Central memory CD8-positive, alpha-beta T cell (primary cell): ENCODE measurements around the gene DNTT.

Experiments
- ATAC-seq: fragments of 150-1000 bp; cut with Tn5 transposase; replicated peaks from 2 replicates; pipeline ENCODE4 v1.10.0; 2022; ENCODE audit warnings: mild to moderate bottlenecking, moderate FRiP score, moderate number of reproducible peaks; ENCODE audit not compliant: poor library complexity, severe bottlenecking; ENCODE audit errors: extremely low read depth
- DNase-seq, 2 donors: peaks; one replicate each; pipeline ENCODE4 v3.0.0; 2021; ENCODE audit warnings: low spot score in 2 of 2
- H3K27ac Mint-ChIP-seq: one replicate; pipeline ENCODE4 v1.8.0; 2022; ENCODE audit warnings: low read depth, mild to moderate bottlenecking, moderate library complexity, mixed read lengths
- H3K27me3 Mint-ChIP-seq: one replicate; pipeline ENCODE4 v1.8.0; 2022; ENCODE audit warnings: mixed read lengths
- H3K36me3 Mint-ChIP-seq: one replicate; pipeline ENCODE4 v1.8.0; 2022; ENCODE audit warnings: mild to moderate bottlenecking, moderate library complexity, mixed read lengths; ENCODE audit not compliant: insufficient read depth
- H3K4me1 Mint-ChIP-seq: one replicate; pipeline ENCODE4 v1.8.0; 2022; ENCODE audit warnings: mixed read lengths
- H3K4me3 Mint-ChIP-seq: one replicate; pipeline ENCODE4 v1.8.0; 2022; ENCODE audit warnings: mild to moderate bottlenecking, moderate library complexity, mixed read lengths
- H3K9me3 Mint-ChIP-seq: one replicate; pipeline ENCODE4 v1.8.0; 2022; ENCODE audit warnings: mixed read lengths

DNTT gene

DNA sequence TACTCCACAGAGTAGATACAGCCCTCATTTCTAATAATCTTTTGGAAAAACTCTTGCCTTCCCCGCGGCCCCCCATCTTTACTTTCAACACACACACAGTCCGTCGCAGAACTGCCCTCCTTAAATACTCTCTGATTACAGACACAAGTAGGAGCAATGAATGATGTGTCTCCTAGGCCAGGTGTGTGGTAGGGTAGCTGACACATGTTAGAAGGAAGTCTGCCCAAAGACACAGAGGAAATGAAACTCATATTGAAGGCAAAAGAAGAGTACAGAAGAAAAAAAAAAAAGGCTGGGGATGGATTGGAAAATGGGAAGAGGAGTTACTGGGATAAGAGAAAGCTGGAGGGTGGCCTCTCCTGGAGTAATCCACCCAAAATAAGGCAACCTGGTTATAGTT is 39.9 kb downstream of the DNTT start:
- no peak for ATAC-seq
- Mint-ChIP-seq H3K27ac (no peak overlapping the region), H3K27me3 (peaks cover 69% of the 10 kb centered on the region), H3K9me3 (no peaks in the 10 kb centered on the region), H3K4me1 (no peaks in the 10 kb centered on the region), H3K4me3 (no peak overlapping the region), H3K36me3 (no peaks in the 10 kb centered on the region)
- no peak for DNase-seq

GRCh38 chr10:96345222-96345621 is 41.0 kb downstream of the DNTT start:
- Mint-ChIP-seq H3K36me3 (no peaks in the 10 kb centered on the region), H3K27me3 (peaks cover 77% of the 10 kb centered on the region), H3K9me3 (no peaks in the 10 kb centered on the region), H3K27ac (no peak overlapping the region), H3K4me3 (no peak overlapping the region), H3K4me1 (no peaks in the 10 kb centered on the region)
- DNase-seq, result no peak
- ATAC-seq, result no peak

GRCh38 chr10:96346295-96346694 is 42.1 kb downstream of the DNTT start:
- peaks cover 84% of the 10 kb centered on the region for H3K27me3 Mint-ChIP-seq
- no peak overlapping the region for H3K4me3 Mint-ChIP-seq
- no peaks in the 10 kb centered on the region for H3K36me3 Mint-ChIP-seq
- no peaks in the 10 kb centered on the region for H3K4me1 Mint-ChIP-seq
- ATAC-seq (no peak), DNase-seq (no peak)
- H3K27ac Mint-ChIP-seq, result no peak overlapping the region
- no peaks in the 10 kb centered on the region for H3K9me3 Mint-ChIP-seq

DNA sequence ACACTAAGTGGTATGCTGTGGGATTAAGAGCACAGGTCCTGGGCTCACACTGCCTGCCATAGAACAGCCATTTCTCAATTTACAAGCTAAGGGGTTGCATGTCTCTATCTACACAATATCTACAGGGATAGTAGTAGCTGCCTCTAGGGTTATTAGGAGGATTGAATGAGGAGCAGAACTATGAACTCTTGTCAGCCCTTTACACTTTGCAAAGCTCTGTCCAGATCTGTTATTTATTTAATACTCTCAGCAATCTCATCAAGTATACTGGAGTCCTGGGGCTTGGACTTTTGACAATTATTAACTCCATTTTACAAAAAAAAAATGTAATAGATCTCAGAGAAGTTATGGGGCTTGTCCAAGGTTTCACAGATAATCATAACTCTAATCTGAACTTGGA is 47.8 kb downstream of the DNTT start:
- ATAC-seq, result no peak
- no peak overlapping the region for H3K27ac Mint-ChIP-seq
- H3K9me3 Mint-ChIP-seq, result no peaks in the 10 kb centered on the region
- H3K4me3 Mint-ChIP-seq, result no peak overlapping the region
- no peak for DNase-seq
- no peaks in the 10 kb centered on the region for H3K4me1 Mint-ChIP-seq
- H3K27me3 Mint-ChIP-seq, result peaks cover 78% of the 10 kb centered on the region
- no peaks in the 10 kb centered on the region for H3K36me3 Mint-ChIP-seq

DNA sequence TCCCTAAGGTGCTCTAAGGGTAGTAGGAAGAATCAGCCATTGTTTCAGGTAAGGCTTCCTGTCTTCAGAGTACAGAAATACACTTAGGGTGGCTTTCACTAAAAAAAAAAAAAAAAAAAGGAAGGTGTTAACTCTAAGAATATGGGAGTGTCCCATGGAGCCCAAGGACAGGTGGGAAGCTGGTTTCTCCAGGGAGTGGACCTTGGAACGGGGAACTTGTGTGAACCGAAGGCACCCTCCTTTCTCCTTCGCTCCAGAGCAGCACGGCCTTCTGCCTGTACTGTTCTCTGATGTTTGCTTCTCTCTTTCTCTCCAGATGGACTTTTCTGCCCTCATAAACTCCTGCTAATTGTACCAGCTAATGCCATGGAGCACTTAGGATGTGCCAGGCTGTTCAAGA is 48.3 kb downstream of the DNTT start:
- H3K27me3 Mint-ChIP-seq, result peaks cover 78% of the 10 kb centered on the region

GRCh38 chr10:96357038-96357620 is 52.9 kb downstream of the DNTT start:
- Mint-ChIP-seq H3K9me3 (no peaks in the 10 kb centered on the region), H3K27me3 (peaks cover 68% of the 10 kb centered on the region), H3K4me1 (no peaks in the 10 kb centered on the region), H3K36me3 (no peaks in the 10 kb centered on the region), H3K27ac (no peak overlapping the region), H3K4me3 (no peak overlapping the region)
- ATAC-seq, result no peak
- no peak for DNase-seq

More for the DNA sequence above, 48.3 kb downstream of the DNTT start:
- ATAC-seq (no peak), DNase-seq (no peak)
- Mint-ChIP-seq H3K36me3 (no peaks in the 10 kb centered on the region), H3K4me3 (no peak overlapping the region), H3K4me1 (no peaks in the 10 kb centered on the region), H3K9me3 (no peaks in the 10 kb centered on the region), H3K27ac (no peak overlapping the region)

DNA sequence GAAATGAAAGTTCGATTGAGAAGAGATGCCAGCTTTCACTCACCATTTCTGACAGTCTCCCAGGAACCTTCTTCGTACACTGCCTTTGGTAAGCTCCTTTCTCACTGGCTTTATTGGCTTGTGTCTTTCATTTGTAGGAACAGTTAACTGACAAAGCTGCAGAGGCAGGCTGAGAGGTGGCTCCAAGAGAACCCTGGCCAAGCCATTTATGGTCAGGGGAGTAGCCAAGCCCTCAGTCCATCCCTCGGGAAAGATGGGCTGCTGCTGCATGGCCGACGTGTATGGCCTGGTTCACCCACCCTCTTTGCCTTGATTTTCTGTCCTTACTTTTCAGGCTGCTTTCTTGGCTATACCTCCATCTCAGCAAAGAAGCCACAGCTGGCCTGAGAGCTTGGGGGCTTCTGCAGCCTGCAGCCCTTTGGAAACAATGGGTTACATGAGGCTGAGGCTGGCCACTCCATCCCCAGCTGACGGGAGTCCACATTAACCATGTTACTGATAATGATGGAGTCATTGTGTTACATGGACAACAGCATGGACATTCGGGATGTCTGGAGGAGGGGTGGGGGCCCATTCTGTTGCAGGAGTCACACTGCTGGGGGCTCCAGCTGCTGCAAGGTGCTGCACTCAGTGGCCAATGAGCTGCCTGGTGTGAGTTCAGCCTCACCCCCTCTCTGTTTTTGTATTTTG is 54.8 kb downstream of the DNTT start, which contains the start of gene OPALIN:
Gene OPALIN (minus strand): TSS at position 152 of the 690 bp plus-strand sequence. CDS start 106 bp downstream, at position 46.
- no peak within 1 kb of the TSS for H3K27ac Mint-ChIP-seq
- no peaks in the 10 kb centered on the region for H3K4me1 Mint-ChIP-seq
- ATAC-seq, result no peak
- H3K27me3 Mint-ChIP-seq, result peaks cover 55% of the 10 kb centered on the region
- no peaks in the 10 kb centered on the region for H3K9me3 Mint-ChIP-seq
- no peaks in the 10 kb centered on the region for H3K36me3 Mint-ChIP-seq
- no peak for DNase-seq
- no peak within 1 kb of the TSS for H3K4me3 Mint-ChIP-seq

GRCh38 chr10:96359616-96360015 is 55.4 kb downstream of the DNTT start:
- no peak for ATAC-seq
- peaks cover 55% of the 10 kb centered on the region for H3K27me3 Mint-ChIP-seq

DNA sequence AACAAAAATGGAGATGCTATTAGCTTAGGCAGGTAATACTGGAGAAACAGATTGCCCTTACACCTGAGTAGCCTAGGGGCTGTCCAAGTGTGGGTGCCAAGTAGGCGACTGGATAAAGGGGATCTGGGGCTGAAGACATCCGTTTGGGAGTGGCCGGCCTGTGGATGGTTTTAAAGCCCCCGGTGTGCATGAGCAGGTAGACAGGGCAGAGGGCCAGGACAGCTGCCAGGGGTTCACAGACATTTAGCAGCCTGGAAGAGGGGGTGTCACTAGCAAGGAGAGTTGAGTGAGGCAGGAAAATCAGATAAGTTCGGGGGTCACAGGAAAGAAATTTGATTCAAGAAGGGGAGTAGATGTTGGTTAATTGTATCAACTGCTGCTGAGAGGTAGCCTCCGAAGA is 56.1 kb downstream of the DNTT start:
- DNase-seq (no peak), ATAC-seq (no peak)
- no peaks in the 10 kb centered on the region for H3K9me3 Mint-ChIP-seq
- no peak overlapping the region for H3K4me3 Mint-ChIP-seq
- no peaks in the 10 kb centered on the region for H3K4me1 Mint-ChIP-seq
- no peak overlapping the region for H3K27ac Mint-ChIP-seq
- H3K36me3 Mint-ChIP-seq, result no peaks in the 10 kb centered on the region
- H3K27me3 Mint-ChIP-seq, result peaks cover 48% of the 10 kb centered on the region

More at GRCh38 chr10:96359616-96360015, 55.4 kb downstream of the DNTT start:
- Mint-ChIP-seq H3K4me1 (no peaks in the 10 kb centered on the region), H3K9me3 (no peaks in the 10 kb centered on the region), H3K4me3 (no peak overlapping the region), H3K36me3 (no peaks in the 10 kb centered on the region), H3K27ac (no peak overlapping the region)
- DNase-seq, result no peak

- Mint-ChIP-seq H3K27ac (no peak overlapping the region), H3K4me1 (no peaks in the 10 kb centered on the region), H3K36me3 (no peaks in the 10 kb centered on the region), H3K27me3 (peaks cover 44% of the 10 kb centered on the region), H3K9me3 (no peaks in the 10 kb centered on the region), H3K4me3 (no peak overlapping the region)
- ATAC-seq (no peak), DNase-seq (no peak)
Measured at GRCh38 chr10:96360766-96361165, 56.5 kb downstream of the DNTT start.

DNA sequence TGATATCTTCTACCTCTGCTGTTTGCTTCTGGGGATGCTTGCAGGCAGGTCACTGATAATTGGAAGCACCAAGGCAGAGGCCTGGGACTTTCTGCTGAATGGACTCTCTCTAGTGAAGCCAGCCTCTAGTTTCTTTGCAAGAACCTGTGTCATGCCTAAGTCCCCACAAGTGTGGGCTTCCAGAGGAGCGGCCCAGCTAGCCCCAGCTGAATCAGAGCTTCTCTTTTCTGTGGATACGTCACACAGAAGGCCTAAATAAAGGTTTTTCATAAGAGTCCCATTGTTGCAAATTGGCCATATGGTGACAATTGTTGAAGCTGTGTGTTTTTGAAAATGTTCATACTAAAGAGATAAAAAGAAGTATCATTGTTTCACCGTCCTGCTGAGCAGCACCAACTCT is 61.3 kb downstream of the DNTT start:
- peaks cover 3% of the 10 kb centered on the region for H3K27me3 Mint-ChIP-seq
- H3K4me1 Mint-ChIP-seq, result no peaks in the 10 kb centered on the region
- no peaks in the 10 kb centered on the region for H3K9me3 Mint-ChIP-seq
- ATAC-seq (no peak), DNase-seq (no peak)
- H3K36me3 Mint-ChIP-seq, result peaks cover 2% of the 10 kb centered on the region
- H3K27ac Mint-ChIP-seq, result no peak overlapping the region
- H3K4me3 Mint-ChIP-seq, result no peak overlapping the region

DNA sequence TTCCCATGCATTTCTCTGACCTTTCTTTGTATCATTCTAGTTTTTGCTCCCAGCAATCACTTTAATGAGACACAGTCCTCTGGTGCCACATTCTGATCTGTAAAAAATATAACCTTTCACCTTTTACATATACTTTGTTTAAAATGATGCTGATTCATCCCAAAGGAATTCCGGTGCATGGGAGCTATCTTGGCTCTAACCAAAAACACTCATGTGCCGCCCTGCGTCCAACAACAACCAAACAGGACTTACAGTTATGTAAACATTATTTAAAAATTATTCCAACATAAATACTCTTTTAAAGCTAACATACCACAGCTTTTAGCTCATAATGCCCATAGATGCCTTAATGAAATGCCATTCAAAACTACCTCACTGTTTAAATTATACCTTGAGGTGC is 62.3 kb downstream of the DNTT start:
- Mint-ChIP-seq H3K9me3 (no peaks in the 10 kb centered on the region), H3K27me3 (peaks cover under 1% of the 10 kb centered on the region), H3K4me3 (no peak overlapping the region), H3K36me3 (peaks cover 3% of the 10 kb centered on the region), H3K27ac (no peak overlapping the region), H3K4me1 (no peaks in the 10 kb centered on the region)
- ATAC-seq (no peak), DNase-seq (no peak)

DNA sequence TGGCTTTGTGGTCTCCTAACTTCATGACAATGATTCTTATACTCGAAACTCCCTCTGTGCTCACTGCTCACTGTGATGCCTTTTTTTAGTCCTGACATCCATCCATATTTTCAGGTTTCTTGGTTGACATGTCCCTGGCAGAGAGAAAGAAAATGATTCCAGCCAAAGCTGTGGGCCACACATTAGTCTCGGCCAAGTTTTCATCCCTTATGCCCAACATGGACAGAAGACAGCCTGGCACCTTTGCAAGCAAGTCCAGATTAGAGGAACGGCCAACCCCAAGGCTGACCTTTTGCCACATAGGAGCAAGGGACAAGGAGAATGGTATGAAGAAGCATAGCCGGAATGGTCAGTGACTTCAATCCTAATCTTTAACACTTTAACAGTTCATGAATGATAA is 63.2 kb downstream of the DNTT start:
- Mint-ChIP-seq H3K27ac (no peak overlapping the region), H3K27me3 (peaks cover 10% of the 10 kb centered on the region), H3K4me3 (no peak overlapping the region), H3K4me1 (no peaks in the 10 kb centered on the region), H3K36me3 (peaks cover 3% of the 10 kb centered on the region), H3K9me3 (no peaks in the 10 kb centered on the region)
- DNase-seq (no peak), ATAC-seq (no peak)
